Right lobe of liver (tissue), 6 donors: ENCODE results near the gene SFTA2. TPM values are rescaled to one million over a fixed set of nuclear protein-coding genes. Genes with fewer than 3 reads are reported as not detected.
"Not testable (repeated sequence)": the region's sequence is repeated elsewhere in the genome, so short reads cannot be mapped to it uniquely, and the experiment has no call there.

Source experiments
- ATAC-seq, 4 donors: fragments of 200-7000 bp; cut with Tn5 transposase; one replicate each; pipeline ENCODE4 v1.9.1; 2020; ENCODE audit warnings: mild to moderate bottlenecking in 4 of 4, moderate library complexity in 4 of 4
- DNase-seq, 3 donors: peaks; one replicate each; pipeline ENCODE4 v3.0.0-alpha.2; 2020
- H3K27ac ChIP-seq, 3 donors: fragments of 200-600 bp; one replicate each; pipeline ENCODE4 v1.8.0; 2022
- H3K27me3 ChIP-seq, 2 donors: fragments of 200-600 bp; one replicate each; pipeline ENCODE4 v1.8.0; 2022
- H3K36me3 ChIP-seq, 4 donors: fragments of 200-600 bp; sonication (generic) in 1 of 4; one replicate each; pipeline versions ENCODE4 v1.5.1 to v1.8.0; 2017 to 2022; ENCODE audit warnings: control low read depth in 1 of 4
- H3K4me1 ChIP-seq, 4 donors: fragments of 200-600 bp; sonication (generic) in 1 of 4; one replicate each; pipeline versions ENCODE4 v1.5.1 to v1.8.0; 2017 to 2022; ENCODE audit warnings: control low read depth in 1 of 4
- H3K4me3 ChIP-seq, 3 donors: fragments of 200-600 bp; one replicate each; pipeline ENCODE4 v1.8.0; 2022
- H3K9me3 ChIP-seq, 4 donors: fragments of 200-600 bp; sonication (generic) in 1 of 4; one replicate each; pipeline versions ENCODE4 v1.5.1 to v1.8.0; 2017 to 2022; ENCODE audit warnings: control low read depth in 1 of 4
- CTCF ChIP-seq, 4 donors: fragments of 200-600 bp in 3 of 4; fragments of 450-650 bp in 1 of 4; IDR thresholded peaks; one replicate each; pipeline versions ENCODE4 v1.5.1 to v1.8.0; 2016 to 2022; ENCODE audit warnings: antibody characterized with exemption in 4 of 4, mild to moderate bottlenecking in 2 of 4
- POLR2A ChIP-seq: fragments of 450-650 bp; IDR thresholded peaks from one replicate; pipeline ENCODE4 v1.6.1; 2017; ENCODE audit warnings: antibody characterized with exemption, mild to moderate bottlenecking
- WGBS: methylation state at CpG from one replicate; pipeline ENCODE4 v1.1.6; 2018; ENCODE audit warnings: low coverage, low lambda C conversion rate; ENCODE audit not compliant: insufficient coverage; ENCODE audit errors: missing lambda C conversion rate; 5-methylcytosine and 5-hydroxymethylcytosine counted together
- intact Hi-C, 2 donors: fragments of 100-400 bp; cut with DNase I; formaldehyde crosslinking; loops; one replicate each; pipeline versions ENCODE4 v1.11.2 to v1.14.1; 2022
- total RNA-seq, 6 experiments: library from RNA; depleted of rRNA in 2 of 6; stranded (reverse); fragments of >200 nt in 2 of 6; fragmentation: NEBNext Ultra II Directional in 3 of 6; extraction: Animal tissue kit (Norgen Biotek cat#: 25700) in 3 of 6; gene quantifications; one replicate each; pipeline versions ENCODE4 v1.1.0 to v1.2.4, GENCODE V29; 2016 to 2023
- donor health status: DM: no; HTN: yes; CAD: no.
- donor health status: DM: no; HTN: no; CAD: no.
- donor health status: DM: no; HTN: no; CAD: no.
- donor health status: DM: no; HTN: yes; CAD: no.
- donor health status: DM: no; HTN: yes; CAD: no.

Gene SFTA2
- total RNA-seq, 6 experiments from 2014 or later, result not detected

GRCh38 chr6:30928677-30929076 lies 3.3 kb downstream of the SFTA2 start:
- intact Hi-C loops, result loop anchor here in 1 of 2 donors (10.0 kb wide), 1 partner anchor 126 kb away; no protein-coding TSS in a partner anchor
- DNase-seq (no peak), ATAC-seq (no peak)
- Histone ChIP-seq H3K9me3 (no peaks in the 10 kb centered on the region), H3K27me3 (no peaks in the 10 kb centered on the region), H3K4me3 (no peak overlapping the region), H3K27ac (no peak overlapping the region), H3K36me3 (peaks cover 0 to 22% (median 4%) of the 10 kb centered on the region in 4 donors), H3K4me1 (no peaks in the 10 kb centered on the region)
- TF ChIP-seq POLR2A, result no peak
- no peak for TF ChIP-seq CTCF (IDR thresholded peaks at IDR 0.05)
- 90% methylated on average over 3 of the region's 3 CpGs for WGBS

GRCh38 chr6:30927080-30927479 lies 4.9 kb downstream of the SFTA2 start:
- intact Hi-C loops, result loop anchor here in 1 of 2 donors (10.0 kb wide), 1 partner anchor 128 kb away; no protein-coding TSS in a partner anchor
- not testable (repeated sequence) for H3K9me3 ChIP-seq, ATAC-seq, H3K4me1 ChIP-seq, H3K27me3 ChIP-seq, H3K27ac ChIP-seq, DNase-seq, H3K4me3 ChIP-seq
- 90% methylated on average over 3 of the region's 3 CpGs for WGBS
- peaks cover 0 to 38% (median 10%) of the 10 kb centered on the region in 4 donors for H3K36me3 ChIP-seq

- intact Hi-C loops, result loop anchor here in 1 of 2 donors (10.0 kb wide), 1 partner anchor 128 kb away; no protein-coding TSS in a partner anchor
- 100% methylated on average over 2 of the region's 4 CpGs for WGBS
Observed at GRCh38 chr6:30926644-30927043, 5.3 kb downstream of the SFTA2 start.

GRCh38 chr6:30924040-30924627 lies 7.8 kb downstream of the SFTA2 start:
- H3K4me1 ChIP-seq, H3K27me3 ChIP-seq, H3K4me3 ChIP-seq, H3K27ac ChIP-seq, H3K9me3 ChIP-seq: not testable (repeated sequence)
- DNase-seq (peak in 1 of 3 donors; percentile 46), ATAC-seq (peak in 1 of 4 donors; percentile 6)
- H3K36me3 ChIP-seq, result peaks cover 0 to 59% (median 17%) of the 10 kb centered on the region in 4 donors
- intact Hi-C loops, result loop anchor here in 1 of 2 donors (10.0 kb wide), 1 partner anchor 131 kb away; no protein-coding TSS in a partner anchor
- 14% methylated on average over 1 of the region's 9 CpGs for WGBS

More at GRCh38 chr6:30926644-30927043, 5.3 kb downstream of the SFTA2 start:
- no peak overlapping the region for H3K4me3 ChIP-seq
- H3K4me1 ChIP-seq, result no peaks in the 10 kb centered on the region
- TF ChIP-seq CTCF (IDR thresholded peaks at IDR 0.05) (no peak), POLR2A (no peak)
- no peaks in the 10 kb centered on the region for H3K27me3 ChIP-seq
- H3K27ac ChIP-seq, result no peak overlapping the region
- peaks cover 0 to 42% (median 10%) of the 10 kb centered on the region in 4 donors for H3K36me3 ChIP-seq
- ATAC-seq, result peak in 3 of 4 donors; percentile 31 to 34 (median 32)
- no peak for DNase-seq
- H3K9me3 ChIP-seq, result no peaks in the 10 kb centered on the region

- H3K9me3 ChIP-seq, result no peaks in the 10 kb centered on the region
- H3K4me1 ChIP-seq, result no peaks in the 10 kb centered on the region
- WGBS, result 96% methylated on average over 4 of the region's 7 CpGs
- no peaks in the 10 kb centered on the region for H3K27me3 ChIP-seq
- peaks cover 0 to 66% (median 17%) of the 10 kb centered on the region in 4 donors for H3K36me3 ChIP-seq
- ATAC-seq (no peak), DNase-seq (no peak)
- intact Hi-C loops, result loop anchor here in 1 of 2 donors (10.0 kb wide), 1 partner anchor 132 kb away; no protein-coding TSS in a partner anchor
- H3K27ac ChIP-seq, result no peak overlapping the region
- no peak overlapping the region for H3K4me3 ChIP-seq
- TF ChIP-seq CTCF (IDR thresholded peaks at IDR 0.05) (no peak), POLR2A (no peak)
Observed at GRCh38 chr6:30922447-30922852, 9.5 kb downstream of the SFTA2 start.
